VCaP (cell line): ENCODE data around the gene EPB41L4B.
A peak's percentile ranks its signal among the peaks of the same experiment; 100 is the strongest.

Experiments
- H3K27ac ChIP-seq: fragments of 450-650 bp; 2 replicates; pipeline ENCODE4 v1.5.1; 2017
- CTCF ChIP-seq: fragments of 450-650 bp; conservative IDR thresholded peaks from 2 replicates; pipeline ENCODE4 v1.5.1; 2017; ENCODE audit warnings: mild to moderate bottlenecking, moderate library complexity

The EPB41L4B gene

GRCh38 chr9:109199676-109200075, 121.2 kb downstream of the EPB41L4B start:
- TF ChIP-seq CTCF, result no peak
- no peak overlapping the region for H3K27ac ChIP-seq

- no peak overlapping the region for H3K27ac ChIP-seq
- TF ChIP-seq CTCF, result peak; percentile 54; the same call in 1 of the 2 replicates
Measured at GRCh38 chr9:109198736-109199382, 122.0 kb downstream of the EPB41L4B start.

DNA sequence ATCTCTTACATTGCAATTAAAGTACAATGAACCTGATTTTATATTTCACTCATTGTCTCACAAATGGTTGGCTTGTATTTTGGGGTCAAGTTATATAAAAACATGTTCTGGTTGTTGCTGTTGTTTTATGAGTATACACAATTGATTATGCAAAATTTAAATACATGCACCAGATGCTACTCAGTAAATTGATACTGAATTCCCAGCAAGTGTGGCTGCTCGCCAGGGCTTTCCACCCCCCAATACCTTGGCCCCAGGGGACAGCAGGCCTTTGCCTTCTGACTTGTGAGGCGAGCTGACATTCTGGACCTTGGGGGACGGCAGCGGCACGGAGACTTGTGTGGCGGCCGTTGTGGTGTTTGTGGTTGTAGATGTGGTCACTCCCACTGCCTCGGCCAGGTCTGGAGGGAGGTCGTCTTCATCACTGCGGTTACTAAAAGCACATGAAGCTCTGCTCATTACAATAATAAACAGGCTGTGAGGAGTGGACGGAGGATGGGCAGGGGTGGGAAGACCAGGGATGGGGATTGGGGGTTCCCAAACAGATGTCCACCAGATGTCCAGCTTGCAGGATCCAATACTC, 126.8 kb downstream of the EPB41L4B start:
- TF ChIP-seq CTCF, result no peak
- H3K27ac ChIP-seq, result no peak overlapping the region

DNA sequence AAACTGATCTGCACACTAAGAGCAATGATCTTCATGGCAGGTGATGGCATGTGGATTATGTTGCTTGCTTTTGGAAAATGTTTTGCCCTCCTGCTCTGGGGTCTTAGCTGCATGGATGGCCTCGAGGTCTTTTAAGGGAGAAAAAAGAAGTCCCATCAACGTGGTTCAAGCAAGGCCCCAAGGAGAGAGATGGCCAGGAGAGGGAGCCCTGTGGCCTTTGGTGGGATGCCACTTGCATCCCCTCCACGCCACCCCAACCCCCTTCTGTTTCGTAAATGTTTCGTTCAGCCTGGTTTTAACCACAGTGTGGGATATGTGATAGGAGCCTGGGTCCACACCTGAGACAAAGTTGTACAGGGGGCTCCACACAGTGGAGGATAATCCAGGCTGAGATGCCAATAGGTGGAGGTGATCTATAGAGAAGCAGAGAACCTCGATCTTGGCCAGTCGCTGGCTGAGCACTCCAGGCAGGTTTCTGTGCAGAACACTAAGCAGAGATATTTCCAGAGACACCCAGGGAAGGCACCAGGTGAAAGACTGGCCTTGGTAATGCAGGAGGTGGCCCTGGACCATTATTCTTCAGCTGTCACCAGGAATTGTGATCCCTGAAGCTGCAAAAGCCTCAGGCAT, 128.0 kb downstream of the EPB41L4B start:
- TF ChIP-seq CTCF, result peak; percentile 79
- no peak overlapping the region for H3K27ac ChIP-seq

GRCh38 chr9:109191746-109192145, 129.1 kb downstream of the EPB41L4B start:
- TF ChIP-seq CTCF, result no peak
- no peak overlapping the region for H3K27ac ChIP-seq

DNA sequence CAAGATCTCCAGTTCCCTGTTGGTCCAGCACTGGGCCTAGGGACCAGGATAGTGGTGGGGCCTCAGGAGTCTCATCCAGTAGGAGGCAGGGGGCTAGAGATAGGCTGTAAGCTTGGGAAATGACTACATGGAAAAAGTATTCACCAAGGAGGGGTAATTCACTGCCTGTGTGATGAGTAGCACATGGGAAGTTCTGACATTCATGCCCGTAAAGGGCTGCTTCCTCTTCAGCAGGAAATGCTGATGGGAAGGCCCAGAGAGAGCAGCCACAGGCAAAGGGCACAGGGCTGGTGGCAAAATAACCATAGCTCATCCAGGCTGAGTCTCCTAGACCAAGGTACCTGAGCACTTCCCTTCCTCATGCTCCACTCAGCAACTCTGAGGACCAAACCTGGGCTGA, 130.7 kb downstream of the EPB41L4B start:
- TF ChIP-seq CTCF, result no peak
- no peak overlapping the region for H3K27ac ChIP-seq

- H3K27ac ChIP-seq, result no peak overlapping the region
- TF ChIP-seq CTCF, result no peak
Measured at GRCh38 chr9:109186857-109187520, 133.9 kb downstream of the EPB41L4B start.
